Glutamatergic neuron (in vitro differentiated cells): ENCODE data around the gene UNCX. TPM values are rescaled to one million over a fixed set of nuclear protein-coding genes. Genes with fewer than 3 reads are reported as not detected.

Source experiments
- DNase-seq: peaks from one replicate; pipeline ENCODE4 v3.0.0; 2022
- H3K27ac Mint-ChIP-seq: one replicate; pipeline ENCODE4 v1.8.0; 2020; ENCODE audit warnings: mild to moderate bottlenecking, mixed read lengths, inconsistent platforms; ENCODE audit not compliant: unreplicated experiment
- H3K27me3 Mint-ChIP-seq: one replicate; pipeline ENCODE4 v1.8.0; 2020; ENCODE audit warnings: mild to moderate bottlenecking, moderate library complexity, mixed read lengths, inconsistent platforms; ENCODE audit not compliant: unreplicated experiment
- H3K36me3 Mint-ChIP-seq: one replicate; pipeline ENCODE4 v1.8.0; 2020; ENCODE audit warnings: mild to moderate bottlenecking, mixed read lengths, inconsistent platforms; ENCODE audit not compliant: unreplicated experiment
- H3K4me1 Mint-ChIP-seq: one replicate; pipeline ENCODE4 v1.8.0; 2020; ENCODE audit warnings: mild to moderate bottlenecking, low read depth, mixed read lengths, inconsistent platforms; ENCODE audit not compliant: unreplicated experiment
- H3K4me3 Mint-ChIP-seq: one replicate; pipeline ENCODE4 v1.8.0; 2020; ENCODE audit warnings: mild to moderate bottlenecking, mixed read lengths, inconsistent platforms; ENCODE audit not compliant: unreplicated experiment
- H3K9me3 Mint-ChIP-seq: one replicate; pipeline ENCODE4 v1.8.0; 2020; ENCODE audit warnings: mild to moderate bottlenecking, moderate library complexity, mixed read lengths, inconsistent platforms; ENCODE audit not compliant: unreplicated experiment
- total RNA-seq: library from RNA; stranded (reverse); fragmentation: NEBNext Ultra II Directional; extraction: Animal tissue kit (Norgen Biotek cat#: 25700); gene quantifications from one replicate; pipeline ENCODE4 v1.2.1, GENCODE V29; 2021; ENCODE audit not compliant: unreplicated experiment
- TF ChIP-seq, protein P1 (sequence below): fragments of 200-600 bp; sonication (generic); IDR thresholded peaks from one replicate; pipeline ENCODE4 v1.5.0; 2021; ENCODE audit not compliant: partially characterized antibody, unreplicated experiment

Gene UNCX
- total RNA-seq, 1 donor from 2014 or later: 106 TPM

DNA sequence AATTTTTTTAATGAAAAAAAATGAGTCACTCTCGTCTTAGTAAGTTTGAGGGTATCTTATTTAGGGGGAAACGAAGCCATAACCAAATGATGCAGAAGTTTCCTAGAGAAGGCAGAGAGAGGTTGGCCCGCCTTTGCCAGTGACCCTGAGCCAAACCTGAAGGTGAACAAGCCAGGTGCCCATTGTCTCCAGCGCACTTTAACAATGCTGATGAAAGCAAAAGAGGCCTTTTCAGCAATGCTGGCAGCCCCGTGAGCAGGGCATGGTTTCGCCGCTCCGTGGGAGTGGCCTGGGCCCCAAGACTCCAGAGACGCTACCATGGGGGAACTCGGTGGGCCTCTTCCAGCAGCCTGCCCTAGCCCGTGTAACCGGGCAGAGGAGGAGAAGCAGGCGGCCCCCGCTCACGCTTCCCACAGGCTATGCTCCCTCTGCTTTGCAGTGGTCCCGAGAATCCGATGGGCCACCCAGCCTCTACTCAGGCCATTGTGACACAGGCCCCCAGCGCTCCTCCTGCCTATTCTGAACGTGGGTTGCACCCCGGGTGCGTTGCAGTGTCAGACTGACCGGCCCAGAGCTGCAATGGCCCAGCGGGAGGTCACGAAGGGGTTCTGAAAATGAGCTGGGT is 14.0 kb upstream of the UNCX start:
- TF ChIP-seq, protein P1, sequence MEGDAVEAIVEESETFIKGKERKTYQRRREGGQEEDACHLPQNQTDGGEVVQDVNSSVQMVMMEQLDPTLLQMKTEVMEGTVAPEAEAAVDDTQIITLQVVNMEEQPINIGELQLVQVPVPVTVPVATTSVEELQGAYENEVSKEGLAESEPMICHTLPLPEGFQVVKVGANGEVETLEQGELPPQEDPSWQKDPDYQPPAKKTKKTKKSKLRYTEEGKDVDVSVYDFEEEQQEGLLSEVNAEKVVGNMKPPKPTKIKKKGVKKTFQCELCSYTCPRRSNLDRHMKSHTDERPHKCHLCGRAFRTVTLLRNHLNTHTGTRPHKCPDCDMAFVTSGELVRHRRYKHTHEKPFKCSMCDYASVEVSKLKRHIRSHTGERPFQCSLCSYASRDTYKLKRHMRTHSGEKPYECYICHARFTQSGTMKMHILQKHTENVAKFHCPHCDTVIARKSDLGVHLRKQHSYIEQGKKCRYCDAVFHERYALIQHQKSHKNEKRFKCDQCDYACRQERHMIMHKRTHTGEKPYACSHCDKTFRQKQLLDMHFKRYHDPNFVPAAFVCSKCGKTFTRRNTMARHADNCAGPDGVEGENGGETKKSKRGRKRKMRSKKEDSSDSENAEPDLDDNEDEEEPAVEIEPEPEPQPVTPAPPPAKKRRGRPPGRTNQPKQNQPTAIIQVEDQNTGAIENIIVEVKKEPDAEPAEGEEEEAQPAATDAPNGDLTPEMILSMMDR: no peak
- H3K9me3 Mint-ChIP-seq: peaks cover 12% of the 10 kb centered on the region
- DNase-seq: no peak
- peaks cover 18% of the 10 kb centered on the region for H3K4me1 Mint-ChIP-seq
- no peak overlapping the region for H3K4me3 Mint-ChIP-seq
- H3K27me3 Mint-ChIP-seq: peaks cover 7% of the 10 kb centered on the region
- H3K36me3 Mint-ChIP-seq: no peaks in the 10 kb centered on the region
- H3K27ac Mint-ChIP-seq: no peak overlapping the region

DNA sequence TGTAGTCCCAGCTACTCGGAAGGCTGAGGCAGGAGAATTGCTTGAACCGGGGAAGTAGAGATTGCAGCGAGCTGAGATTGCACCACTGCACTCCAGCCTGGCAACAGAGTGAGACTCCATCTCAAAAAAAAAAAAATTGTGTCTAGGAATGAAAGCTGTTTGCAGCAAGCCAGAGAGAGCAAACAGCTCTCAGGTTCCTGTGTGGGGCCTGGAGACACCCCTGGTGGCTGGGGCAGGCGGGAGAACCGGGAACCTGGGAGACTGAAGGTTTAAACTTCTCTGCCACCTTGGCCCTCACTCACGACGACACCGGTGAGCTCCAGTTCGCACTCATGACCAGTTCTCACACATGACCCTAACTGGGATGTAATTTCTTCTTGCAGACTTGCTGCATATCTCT is 13.2 kb upstream of the UNCX start:
- H3K4me1 Mint-ChIP-seq: peaks cover 18% of the 10 kb centered on the region

DNA sequence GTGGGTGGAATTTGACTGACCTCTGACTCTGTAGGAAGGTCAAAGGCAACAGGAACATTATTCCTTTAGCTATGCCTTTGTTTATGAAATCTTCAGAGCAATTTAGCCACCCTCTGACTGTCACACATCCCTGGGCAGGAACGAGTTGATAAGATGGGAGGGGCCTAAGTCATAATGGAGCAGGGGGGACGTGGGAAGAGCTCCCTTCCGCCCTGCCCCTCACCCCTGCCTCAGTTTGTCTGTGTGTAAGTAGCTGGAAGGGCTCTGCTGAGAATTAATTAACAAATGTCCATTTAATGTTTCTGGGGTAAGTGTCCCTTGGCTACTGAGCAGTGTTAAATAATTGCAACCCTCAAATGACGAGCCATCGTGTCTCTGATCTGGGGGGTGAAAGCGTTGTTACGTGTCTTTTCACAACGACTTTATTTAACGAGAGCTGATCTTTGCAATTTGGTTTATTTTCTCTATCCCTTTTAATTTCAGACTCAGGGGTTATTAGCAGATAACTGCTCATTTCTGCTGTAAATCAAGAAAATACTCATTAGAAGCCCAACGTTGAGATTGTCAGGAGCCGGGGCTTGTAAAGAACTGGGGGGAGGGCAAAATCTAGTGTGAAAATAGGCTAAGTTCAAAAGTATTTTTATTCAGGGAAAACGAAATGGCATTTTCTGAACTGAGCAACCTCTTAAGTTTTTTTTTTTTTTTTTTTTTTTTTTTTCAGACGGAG is 12.5 kb upstream of the UNCX start:
- H3K36me3 Mint-ChIP-seq: no peaks in the 10 kb centered on the region
- no peak overlapping the region for H3K4me3 Mint-ChIP-seq
- H3K27me3 Mint-ChIP-seq: peaks cover 6% of the 10 kb centered on the region
- H3K27ac Mint-ChIP-seq: no peak overlapping the region
- peaks cover 12% of the 10 kb centered on the region for H3K9me3 Mint-ChIP-seq
- no peak for DNase-seq
- peaks cover 18% of the 10 kb centered on the region for H3K4me1 Mint-ChIP-seq
- TF ChIP-seq, protein P1: no peak

More for the DNA sequence above, 13.2 kb upstream of the UNCX start:
- TF ChIP-seq, protein P1: no peak
- DNase-seq: no peak
- H3K27ac Mint-ChIP-seq: no peak overlapping the region
- no peak overlapping the region for H3K4me3 Mint-ChIP-seq
- peaks cover 6% of the 10 kb centered on the region for H3K27me3 Mint-ChIP-seq
- H3K36me3 Mint-ChIP-seq: no peaks in the 10 kb centered on the region
- peaks cover 12% of the 10 kb centered on the region for H3K9me3 Mint-ChIP-seq

DNA sequence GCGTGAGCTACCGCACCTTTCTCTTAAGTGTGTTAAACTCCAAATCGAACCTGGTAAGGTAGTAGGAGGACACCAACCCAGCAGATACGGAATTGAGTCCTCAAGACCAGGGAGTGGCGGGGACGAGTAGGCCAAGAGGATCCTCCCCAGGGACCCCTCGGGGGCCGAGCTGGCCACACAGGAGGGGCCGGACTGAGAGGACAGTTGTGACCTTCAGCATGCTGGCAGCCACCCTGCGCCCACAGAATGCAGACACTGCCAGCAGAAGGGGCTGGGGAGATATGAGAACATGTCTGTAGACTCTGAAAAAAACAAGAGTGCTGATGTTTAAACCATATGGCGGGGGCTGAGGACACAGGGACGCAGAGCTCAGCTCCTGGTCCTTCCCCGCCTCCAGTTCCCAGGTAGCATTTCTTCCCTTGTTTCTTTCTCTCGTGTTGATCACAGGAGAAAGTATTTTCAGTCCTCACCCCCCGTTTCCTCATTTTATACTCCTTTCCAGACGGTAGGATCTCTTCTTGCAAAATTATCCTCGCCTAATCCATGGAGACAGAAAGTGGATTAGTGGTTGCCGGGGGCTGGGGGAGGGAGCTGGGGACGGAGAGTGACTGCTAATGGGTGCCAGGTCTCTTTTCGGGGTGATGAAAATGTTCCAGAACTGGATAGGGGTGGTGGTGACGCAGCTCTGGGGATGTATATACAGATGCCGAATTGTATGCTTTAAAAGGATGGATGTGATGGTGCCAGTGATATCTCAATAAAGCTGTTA is 11.5 kb upstream of the UNCX start:
- TF ChIP-seq, protein P1: no peak
- peak overlapping the region; percentile 20 for H3K4me3 Mint-ChIP-seq
- peaks cover 18% of the 10 kb centered on the region for H3K9me3 Mint-ChIP-seq
- peak; percentile 54 for DNase-seq
- no peaks in the 10 kb centered on the region for H3K36me3 Mint-ChIP-seq
- peaks cover 6% of the 10 kb centered on the region for H3K27me3 Mint-ChIP-seq
- H3K27ac Mint-ChIP-seq: peak overlapping the region; percentile 75
- peaks cover 21% of the 10 kb centered on the region for H3K4me1 Mint-ChIP-seq
